Thyroid gland (tissue), 4 donors: ENCODE measurements around the gene RASAL1. TPM values are rescaled to one million over a fixed set of nuclear protein-coding genes. Genes with fewer than 3 reads are reported as not detected.

Source experiments
- DNase-seq, 2 donors: peaks; one replicate each; pipeline ENCODE4 v3.0.0-alpha.2; 2019
- H3K27ac ChIP-seq, 3 donors: fragments of 200-600 bp; sonication (generic); 1 replicate in 2 of 3; 2 replicates in 1 of 3; pipeline ENCODE4 v1.5.1; 2016 to 2019; ENCODE audit warnings: mild to moderate bottlenecking in 1 of 3, moderate library complexity in 1 of 3
- H3K27me3 ChIP-seq: fragments of 200-600 bp; sonication (generic); one replicate; pipeline ENCODE4 v1.5.1; 2019
- H3K36me3 ChIP-seq, 2 donors: fragments of 200-600 bp; sonication (generic); one replicate each; pipeline ENCODE4 v1.5.1; 2016 to 2019
- H3K4me1 ChIP-seq, 2 donors: fragments of 200-600 bp; sonication (generic); one replicate each; pipeline ENCODE4 v1.5.1; 2017 to 2019
- H3K4me3 ChIP-seq, 3 donors: fragments of 200-600 bp; sonication (generic); replicated peaks in 1 of 3; 1 replicate in 2 of 3; 2 replicates in 1 of 3; pipeline ENCODE4 v1.5.1; 2016; ENCODE audit warnings: mild to moderate bottlenecking in 1 of 3
- H3K9me3 ChIP-seq: fragments of 200-600 bp; sonication (generic); one replicate; pipeline ENCODE4 v1.5.1; 2017
- CTCF ChIP-seq, 6 experiments: fragments of 200-600 bp in 3 of 6; fragments of 450-650 bp in 3 of 6; sonication (generic) in 3 of 6; IDR thresholded peaks; one replicate each; pipeline ENCODE4 v1.5.1; 2016 to 2019; ENCODE audit warnings: antibody characterized with exemption in 6 of 6, mild to moderate bottlenecking in 2 of 6, inconsistent platforms in 1 of 6, moderate library complexity in 1 of 6
- POLR2A ChIP-seq, 2 donors: fragments of 450-650 bp; IDR thresholded peaks; one replicate each; pipeline ENCODE4 v1.6.1; 2017; ENCODE audit warnings: antibody characterized with exemption in 2 of 2, mild to moderate bottlenecking in 2 of 2, moderate library complexity in 1 of 2
- WGBS, 2 donors: methylation state at CpG; one replicate each; pipeline ENCODE4 v1.1.5; 2017; 5-methylcytosine and 5-hydroxymethylcytosine counted together
- intact Hi-C: fragments of 100-400 bp; cut with DNase I; formaldehyde crosslinking; loops from one replicate; pipeline ENCODE4 v1.15.1; 2023
- total RNA-seq, 4 donors: library from RNA; depleted of rRNA; stranded (reverse); fragments of >200 nt; gene quantifications; one replicate each; pipeline ENCODE4 v1.2.3, GENCODE V29; 2016

Gene RASAL1
- total RNA-seq, 4 donors from 2014 or later: 27.3 to 52.9 (median 45.1) TPM

GRCh38 chr12:113149361-113150150 lies 14.0 kb upstream of the RASAL1 start, which contains the start of gene CFAP73:
Gene CFAP73, plus strand, starts transcription at chr12:113149724. Its CDS starts 134 bp downstream, at chr12:113149858.
- TF ChIP-seq CTCF (IDR thresholded peaks at IDR 0.05) (peak in 1 of 6 experiments; percentile 13), POLR2A (IDR thresholded peaks at IDR 0.05) (no peak)
- Histone ChIP-seq H3K27me3 (no peaks in the 10 kb centered on the region), H3K27ac (peak within 1 kb of the TSS; percentile 50 to 67 (median 62)), H3K4me1 (peaks cover 22 to 26% of the 10 kb centered on the region in 2 donors), H3K9me3 (no peaks in the 10 kb centered on the region), H3K4me3 (no peak within 1 kb of the TSS), H3K36me3 (no peaks in the 10 kb centered on the region)
- intact Hi-C loops: loop anchor here (5.0 to 10.0 kb wide), 2 partner anchors 45 to 97 kb away; no protein-coding TSS in a partner anchor
- WGBS, 2 donors: 19 to 24% methylated on average over 15 to 17 of the region's 22 CpGs
- peak; percentile 94 to 95 for DNase-seq

- Histone ChIP-seq H3K27ac (no peak overlapping the region), H3K4me1 (peaks cover 21 to 33% of the 10 kb centered on the region in 2 donors), H3K4me3 (no peak overlapping the region), H3K36me3 (no peaks in the 10 kb centered on the region), H3K9me3 (no peaks in the 10 kb centered on the region), H3K27me3 (no peaks in the 10 kb centered on the region)
- TF ChIP-seq CTCF (IDR thresholded peaks at IDR 0.05) (no peak), POLR2A (IDR thresholded peaks at IDR 0.05) (no peak)
- intact Hi-C loops: no loop called here
- DNase-seq: no peak
- 90 to 98% methylated on average over 2 of the region's 2 CpGs for WGBS, 2 donors
Observed at GRCh38 chr12:113146999-113147398, 11.4 kb upstream of the RASAL1 start.

GRCh38 chr12:113145720-113146551 lies 10.4 kb upstream of the RASAL1 start:
- WGBS, 2 donors: 61 to 84% methylated on average over 7 to 12 of the region's 12 CpGs
- no peaks in the 10 kb centered on the region for H3K27me3 ChIP-seq
- peaks cover 27 to 44% of the 10 kb centered on the region in 2 donors for H3K4me1 ChIP-seq
- peak overlapping the region in 2 of 3 donors; percentile 33 to 36 for H3K27ac ChIP-seq
- DNase-seq: peak; percentile 57 to 70
- H3K4me3 ChIP-seq: no peak overlapping the region
- H3K36me3 ChIP-seq: no peaks in the 10 kb centered on the region
- TF ChIP-seq CTCF (IDR thresholded peaks at IDR 0.05) (no peak), POLR2A (IDR thresholded peaks at IDR 0.05) (no peak)
- no peaks in the 10 kb centered on the region for H3K9me3 ChIP-seq
- intact Hi-C loops: no loop called here

GRCh38 chr12:113144806-113145205 lies 9.2 kb upstream of the RASAL1 start:
- Histone ChIP-seq H3K4me3 (no peak overlapping the region), H3K27ac (peak overlapping the region in 2 of 3 donors; percentile 33 to 36), H3K4me1 (peaks cover 32 to 50% of the 10 kb centered on the region in 2 donors), H3K27me3 (no peaks in the 10 kb centered on the region), H3K36me3 (no peaks in the 10 kb centered on the region), H3K9me3 (no peaks in the 10 kb centered on the region)
- no peak for DNase-seq
- intact Hi-C loops: no loop called here
- WGBS, 2 donors: 75 to 78% methylated on average over 5 of the region's 5 CpGs
- TF ChIP-seq CTCF (IDR thresholded peaks at IDR 0.05) (no peak), POLR2A (IDR thresholded peaks at IDR 0.05) (no peak)
